ENCODE measurements around the gene PIP.
"Not testable (repeated sequence)": the region's sequence is repeated elsewhere in the genome, so short reads cannot be mapped to it uniquely, and the experiment has no call there.

DNA sequence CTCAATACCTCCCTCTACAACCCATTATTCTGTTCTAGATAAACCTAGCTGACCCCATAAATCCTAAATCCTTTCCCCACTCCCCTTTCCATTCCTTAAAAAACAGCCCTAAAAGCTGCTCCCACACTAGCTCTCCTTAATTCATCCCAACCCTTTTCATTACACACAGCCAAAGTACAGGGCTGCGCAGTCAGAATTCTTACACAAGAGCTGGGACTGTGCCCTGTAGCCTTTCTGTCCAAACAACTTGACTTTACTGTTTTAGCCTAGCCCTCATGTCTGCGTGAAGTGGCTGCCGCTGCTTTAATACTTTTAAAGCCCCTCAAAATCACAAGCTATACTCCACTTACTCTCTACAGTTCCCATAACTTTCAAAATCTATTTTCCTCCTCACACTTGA is 23.9 kb upstream of the PIP start:
- TF ChIP-seq, protein P1, sequence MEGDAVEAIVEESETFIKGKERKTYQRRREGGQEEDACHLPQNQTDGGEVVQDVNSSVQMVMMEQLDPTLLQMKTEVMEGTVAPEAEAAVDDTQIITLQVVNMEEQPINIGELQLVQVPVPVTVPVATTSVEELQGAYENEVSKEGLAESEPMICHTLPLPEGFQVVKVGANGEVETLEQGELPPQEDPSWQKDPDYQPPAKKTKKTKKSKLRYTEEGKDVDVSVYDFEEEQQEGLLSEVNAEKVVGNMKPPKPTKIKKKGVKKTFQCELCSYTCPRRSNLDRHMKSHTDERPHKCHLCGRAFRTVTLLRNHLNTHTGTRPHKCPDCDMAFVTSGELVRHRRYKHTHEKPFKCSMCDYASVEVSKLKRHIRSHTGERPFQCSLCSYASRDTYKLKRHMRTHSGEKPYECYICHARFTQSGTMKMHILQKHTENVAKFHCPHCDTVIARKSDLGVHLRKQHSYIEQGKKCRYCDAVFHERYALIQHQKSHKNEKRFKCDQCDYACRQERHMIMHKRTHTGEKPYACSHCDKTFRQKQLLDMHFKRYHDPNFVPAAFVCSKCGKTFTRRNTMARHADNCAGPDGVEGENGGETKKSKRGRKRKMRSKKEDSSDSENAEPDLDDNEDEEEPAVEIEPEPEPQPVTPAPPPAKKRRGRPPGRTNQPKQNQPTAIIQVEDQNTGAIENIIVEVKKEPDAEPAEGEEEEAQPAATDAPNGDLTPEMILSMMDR (IDR thresholded peaks at IDR 0.05), result not testable (repeated sequence)
- not testable (repeated sequence) for TF ChIP-seq POLR2A (IDR thresholded peaks at IDR 0.05)
